Activated CD8-positive, alpha-beta memory T cell treated with anti-CD3 and anti-CD28 coated beads, Interleukin-2, amount 10 ng/mL, durations not matched to agents 7 days and 5 days (primary cell): ENCODE data around the gene TSPAN9. TPM values are rescaled to one million over a fixed set of nuclear protein-coding genes. Genes with fewer than 3 reads are reported as not detected.

Source experiments
- ATAC-seq: fragments of 150-1000 bp; cut with Tn5 transposase; one replicate; pipeline ENCODE4 v1.10.0; 2021; ENCODE audit warnings: moderate library complexity
- CTCF ChIA-PET: fragments of 350-600 bp; sonication (Branson Sonifier 250); formaldehyde crosslinking; loops from one replicate; lab custom pipeline; 2021; ENCODE audit warnings: antibody characterized with exemption; lab: Charles Lee
- DNase-seq: peaks from one replicate; pipeline ENCODE4 v3.0.0-alpha.2; 2020
- H3K27ac Mint-ChIP-seq: one replicate; pipeline ENCODE4 v1.8.0; 2021; ENCODE audit warnings: mild to moderate bottlenecking, mixed read lengths
- H3K27me3 Mint-ChIP-seq: one replicate; pipeline ENCODE4 v1.8.0; 2021; ENCODE audit warnings: mixed read lengths
- H3K36me3 Mint-ChIP-seq: one replicate; pipeline ENCODE4 v1.8.0; 2021; ENCODE audit warnings: mild to moderate bottlenecking, mixed read lengths
- H3K4me1 Mint-ChIP-seq: one replicate; pipeline ENCODE4 v1.8.0; 2021; ENCODE audit warnings: mixed read lengths
- H3K4me3 Mint-ChIP-seq: one replicate; pipeline ENCODE4 v1.8.0; 2021; ENCODE audit warnings: mild to moderate bottlenecking, moderate library complexity, mixed read lengths
- H3K9me3 Mint-ChIP-seq: one replicate; pipeline ENCODE4 v1.8.0; 2022; ENCODE audit warnings: low read depth, mixed read lengths
- total RNA-seq, 2 experiments: library from RNA; stranded (reverse); gene quantifications; one replicate each; pipeline ENCODE4 v1.2.3, GENCODE V29; 2021

TSPAN9 gene
- total RNA-seq, 2 experiments from 2014 or later: not detected

DNA sequence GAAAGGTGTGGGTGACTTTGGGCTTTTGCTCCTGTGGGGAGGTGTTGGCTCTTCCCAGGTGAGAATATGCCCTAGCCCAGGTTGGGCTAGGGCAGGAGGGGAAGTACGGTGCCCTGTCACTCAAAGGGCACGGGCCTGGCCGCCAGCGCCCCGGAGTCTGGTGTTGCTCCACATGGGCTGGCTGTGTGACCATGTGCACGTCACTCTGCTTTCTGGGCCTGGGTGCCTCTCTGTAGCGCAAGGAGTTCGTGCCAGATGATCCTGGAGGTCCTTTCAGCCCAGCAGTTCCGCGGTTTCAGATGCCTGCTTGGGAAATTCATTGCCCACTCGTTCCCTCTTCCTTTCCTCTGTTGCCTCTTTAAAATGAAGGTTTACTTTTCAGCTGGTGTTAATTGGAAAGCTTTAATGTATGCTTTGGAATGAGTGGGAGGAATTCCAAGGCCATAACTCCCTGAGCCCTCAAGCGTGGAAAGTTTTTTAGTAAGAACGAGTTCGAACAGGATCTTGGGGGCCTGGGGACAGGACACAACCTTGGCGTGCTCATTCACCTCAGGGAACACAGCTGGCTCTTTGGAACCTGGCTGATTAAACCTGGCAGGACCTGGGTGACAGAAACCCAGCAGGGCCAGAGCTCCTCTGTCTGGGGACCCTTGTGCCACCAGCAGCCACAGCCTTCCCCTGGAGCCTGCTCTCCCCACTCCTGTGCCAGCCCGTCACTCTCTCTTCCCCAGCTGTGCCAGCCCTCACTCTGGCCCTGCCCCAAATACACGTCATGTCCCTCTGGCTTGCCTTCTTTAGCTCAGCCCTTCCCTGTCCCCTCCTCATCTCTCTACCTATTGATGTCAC is 42.8 kb downstream of the TSPAN9 start:
- H3K9me3 Mint-ChIP-seq: no peaks in the 10 kb centered on the region
- H3K4me3 Mint-ChIP-seq: no peak overlapping the region
- H3K4me1 Mint-ChIP-seq: peaks cover 11% of the 10 kb centered on the region
- H3K36me3 Mint-ChIP-seq: no peaks in the 10 kb centered on the region
- DNase-seq (no peak), ATAC-seq (no peak)
- H3K27ac Mint-ChIP-seq: no peak overlapping the region
- H3K27me3 Mint-ChIP-seq: peaks cover 35% of the 10 kb centered on the region
- CTCF ChIA-PET: interaction anchor here (0.6 to 3.8 kb wide), 2 partner anchors 15 to 156 kb away, joined by 3 to 9 read pairs; no protein-coding TSS in a partner anchor

DNA sequence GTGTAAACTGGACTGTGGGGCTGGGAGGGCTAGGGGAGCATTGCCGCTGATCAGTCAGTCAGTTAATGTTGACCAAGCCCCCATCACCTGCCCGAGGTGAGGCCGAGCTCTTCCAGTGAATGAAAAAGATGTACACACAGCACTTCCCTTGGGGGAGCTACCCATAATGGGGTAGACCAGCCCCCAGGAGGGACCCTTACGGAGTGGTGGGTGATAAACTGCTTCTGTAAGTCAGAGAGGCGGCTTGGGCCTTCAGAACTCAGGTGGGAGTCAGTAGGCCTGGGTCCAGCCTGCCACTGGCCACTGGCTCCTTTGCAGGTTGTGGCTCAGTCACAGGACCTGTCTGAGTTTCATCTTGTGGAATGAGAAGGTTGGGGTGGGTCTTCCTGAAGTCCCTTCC is 43.5 kb downstream of the TSPAN9 start:
- H3K27ac Mint-ChIP-seq: no peak overlapping the region
- CTCF ChIA-PET: interaction anchor here (0.7 to 3.8 kb wide), 3 partner anchors 155 to 1092 kb away, joined by 3 to 9 read pairs (median 3); no protein-coding TSS in a partner anchor
- no peaks in the 10 kb centered on the region for H3K36me3 Mint-ChIP-seq

DNA sequence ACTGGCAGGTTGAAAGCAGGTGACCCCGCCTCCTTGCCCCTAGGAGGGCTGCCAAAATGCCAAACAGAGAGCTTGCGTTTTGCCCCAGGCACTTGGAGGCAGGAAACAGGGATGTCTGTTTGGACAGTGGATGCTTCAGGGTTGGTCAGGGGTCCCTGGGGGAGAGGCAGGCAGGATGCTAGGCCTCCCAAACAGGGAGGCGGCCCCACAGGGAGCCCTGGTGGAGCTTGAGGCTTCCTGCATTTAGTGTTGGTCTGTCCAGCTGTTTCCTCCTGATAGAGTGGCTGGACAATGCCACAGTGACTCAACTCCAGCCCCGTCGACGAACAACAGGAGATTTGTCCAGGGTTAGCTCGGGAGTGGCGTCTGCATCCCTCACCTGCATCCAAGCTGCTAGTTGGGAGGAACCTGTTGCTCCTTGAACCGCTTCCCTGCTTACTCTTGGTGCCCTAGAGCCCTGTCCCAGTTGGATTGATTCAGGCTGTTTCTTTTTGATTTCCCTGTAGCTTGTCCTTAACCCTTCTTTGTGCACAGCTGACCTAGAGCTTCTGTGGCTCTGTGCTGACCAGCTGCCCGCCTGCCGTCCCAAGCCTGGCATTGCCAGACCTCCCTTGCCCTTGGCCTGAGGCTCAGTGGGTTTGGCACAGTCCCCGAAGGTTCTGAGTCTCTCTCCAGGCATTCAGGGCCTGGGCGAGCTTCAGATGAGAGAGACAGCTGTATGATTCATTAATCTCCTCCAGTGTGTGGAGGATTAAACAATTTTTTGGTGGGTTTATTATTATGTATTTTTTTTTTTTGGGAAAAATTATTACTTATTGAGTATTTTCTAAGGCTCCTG is 45.9 kb downstream of the TSPAN9 start:
- no peak for ATAC-seq
- Mint-ChIP-seq H3K4me1 (peaks cover 11% of the 10 kb centered on the region), H3K27ac (no peak overlapping the region), H3K4me3 (no peak overlapping the region), H3K36me3 (no peaks in the 10 kb centered on the region), H3K9me3 (no peaks in the 10 kb centered on the region), H3K27me3 (peaks cover 28% of the 10 kb centered on the region)
- CTCF ChIA-PET: interaction anchor here (0.7 to 1.1 kb wide), 2 partner anchors 47 to 177 kb away, joined by 3 to 5 read pairs; no protein-coding TSS in a partner anchor
- no peak for DNase-seq

More for the DNA sequence above, 43.5 kb downstream of the TSPAN9 start:
- Mint-ChIP-seq H3K9me3 (no peaks in the 10 kb centered on the region), H3K4me3 (no peak overlapping the region), H3K27me3 (peaks cover 38% of the 10 kb centered on the region), H3K4me1 (peaks cover 11% of the 10 kb centered on the region)
- ATAC-seq: no peak
- DNase-seq: no peak

DNA sequence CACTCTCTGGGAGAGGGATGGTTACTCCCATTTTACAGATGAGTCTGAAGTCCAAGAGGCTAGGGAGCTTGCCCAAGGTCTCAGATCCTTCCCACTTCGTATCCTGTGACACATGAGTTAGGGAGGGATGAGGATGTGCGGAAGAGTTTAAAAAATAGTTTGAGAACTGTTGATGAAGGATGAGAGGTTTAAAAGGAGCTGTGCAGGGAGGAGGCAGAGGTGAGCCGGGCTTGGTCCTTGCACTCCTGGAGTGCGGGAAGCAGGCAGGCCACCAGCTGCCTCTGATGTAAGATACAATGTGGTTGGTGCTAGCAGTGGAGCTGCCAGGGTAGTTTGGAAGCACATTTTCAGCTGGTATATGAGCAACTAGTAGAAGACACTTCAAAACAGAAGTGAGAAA is 46.5 kb downstream of the TSPAN9 start:
- Mint-ChIP-seq H3K4me3 (no peak overlapping the region), H3K27ac (no peak overlapping the region), H3K9me3 (no peaks in the 10 kb centered on the region), H3K4me1 (peaks cover 11% of the 10 kb centered on the region), H3K36me3 (no peaks in the 10 kb centered on the region), H3K27me3 (peaks cover 31% of the 10 kb centered on the region)
- CTCF ChIA-PET: interaction anchor here (1.1 kb wide), 1 partner anchor 176 kb away, joined by 5 read pairs; no protein-coding TSS in a partner anchor
- DNase-seq: no peak
- no peak for ATAC-seq

DNA sequence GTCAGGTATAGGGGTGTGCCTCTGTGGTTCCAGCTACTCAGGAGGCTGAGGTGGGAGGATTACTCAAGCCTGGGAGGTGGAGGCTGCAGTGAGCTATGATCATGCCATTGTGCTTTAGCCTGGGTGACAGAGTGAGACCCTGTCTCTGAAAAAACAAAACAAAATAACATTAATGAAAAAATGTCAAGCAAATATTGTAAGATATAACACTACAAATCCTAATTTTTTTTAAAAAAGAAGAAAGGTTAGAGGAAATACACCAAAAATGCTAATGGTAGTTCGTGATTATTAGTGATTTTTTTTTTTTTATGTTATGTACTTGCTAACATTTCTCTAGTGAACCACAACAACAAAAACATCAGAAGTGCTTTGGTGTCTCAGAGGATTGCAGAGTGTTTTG is 47.7 kb downstream of the TSPAN9 start:
- no peak for DNase-seq
- H3K27me3 Mint-ChIP-seq: peaks cover 39% of the 10 kb centered on the region
- ATAC-seq: no peak
- H3K4me3 Mint-ChIP-seq: no peak overlapping the region
- CTCF ChIA-PET: no interaction called here
- H3K4me1 Mint-ChIP-seq: peaks cover 14% of the 10 kb centered on the region
- peaks cover 3% of the 10 kb centered on the region for H3K9me3 Mint-ChIP-seq
- H3K36me3 Mint-ChIP-seq: no peaks in the 10 kb centered on the region
- H3K27ac Mint-ChIP-seq: no peak overlapping the region

DNA sequence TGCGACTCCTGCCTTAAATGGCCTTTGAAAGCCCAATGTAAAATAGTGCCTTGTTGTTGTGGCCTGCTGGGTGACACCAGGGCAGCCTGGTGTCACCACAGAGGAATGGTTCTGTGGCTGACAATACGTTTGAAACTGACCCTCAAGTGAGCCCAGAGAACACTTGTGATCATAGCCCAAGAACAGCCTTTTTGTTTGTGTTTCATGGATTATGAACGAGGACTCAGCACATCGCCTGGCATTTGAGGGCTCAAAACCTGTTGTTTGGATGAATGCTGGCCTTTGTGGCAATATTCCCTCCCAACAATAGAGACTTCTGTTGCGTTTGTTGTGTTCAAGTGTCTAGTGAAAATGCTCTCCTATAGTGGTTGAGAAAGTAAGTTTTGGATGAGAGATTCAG is 48.5 kb downstream of the TSPAN9 start:
- CTCF ChIA-PET: no interaction called here
- ATAC-seq: no peak
- Mint-ChIP-seq H3K4me3 (no peak overlapping the region), H3K27me3 (peaks cover 46% of the 10 kb centered on the region), H3K27ac (no peak overlapping the region), H3K36me3 (no peaks in the 10 kb centered on the region), H3K4me1 (peaks cover 19% of the 10 kb centered on the region), H3K9me3 (peaks cover 3% of the 10 kb centered on the region)
- DNase-seq: no peak

DNA sequence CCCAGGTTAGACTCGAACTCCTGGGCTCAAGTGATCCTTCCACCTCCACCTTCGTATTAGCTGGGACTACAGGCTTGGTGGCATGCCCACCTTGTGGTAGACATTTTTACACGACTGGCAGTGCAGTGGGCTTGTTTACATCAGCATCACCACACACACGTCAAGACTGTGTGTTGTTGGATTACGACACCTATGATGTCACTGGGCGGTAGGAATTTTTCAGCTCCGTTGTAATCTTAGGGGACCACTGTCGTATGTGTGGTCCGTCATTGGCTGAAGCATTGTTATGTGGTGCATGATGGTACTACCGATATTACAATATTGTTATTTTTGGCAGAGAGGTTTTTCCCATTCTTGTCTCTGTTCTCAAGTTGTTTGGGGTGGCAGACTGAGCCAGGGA is 50.7 kb downstream of the TSPAN9 start:
- Mint-ChIP-seq H3K4me3 (no peak overlapping the region), H3K27ac (no peak overlapping the region), H3K9me3 (peaks cover 3% of the 10 kb centered on the region), H3K4me1 (peaks cover 19% of the 10 kb centered on the region), H3K36me3 (no peaks in the 10 kb centered on the region), H3K27me3 (peaks cover 59% of the 10 kb centered on the region)
- DNase-seq (no peak), ATAC-seq (no peak)
- CTCF ChIA-PET: no interaction called here

DNA sequence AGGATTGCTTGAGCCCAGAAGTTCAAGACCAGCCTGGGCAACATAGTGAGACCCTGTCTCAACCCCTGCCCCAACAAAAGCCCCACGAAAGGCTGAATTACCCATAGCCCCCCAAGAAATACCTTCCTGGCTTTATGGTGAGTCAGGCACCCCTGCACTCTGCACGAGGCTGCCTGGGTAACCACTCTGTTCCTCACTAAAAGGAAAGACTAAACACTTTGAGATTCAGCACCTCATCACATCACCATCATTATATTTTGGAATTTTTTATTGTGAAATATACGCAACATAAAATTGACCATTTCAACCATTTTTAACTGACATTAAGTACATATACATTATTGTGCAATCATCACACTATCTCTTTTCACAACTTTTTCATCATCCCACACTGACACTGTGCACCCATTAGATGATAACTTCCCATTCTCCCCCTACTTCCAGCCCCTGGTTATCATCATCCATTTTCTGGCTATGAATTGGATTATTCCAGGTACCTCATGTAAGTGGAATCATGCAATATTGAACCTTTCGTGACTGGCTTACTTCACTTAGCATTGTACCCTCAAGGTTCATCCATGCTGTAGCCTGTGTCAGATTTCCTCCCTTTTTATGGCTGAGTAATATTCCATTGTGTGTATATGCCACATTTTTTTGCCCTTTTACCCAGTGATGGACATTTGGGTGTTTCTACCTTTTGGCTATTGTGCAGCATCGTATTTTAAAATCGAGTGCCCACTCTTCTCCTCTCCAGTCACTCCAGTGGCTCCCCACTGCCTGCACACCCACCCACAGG is 51.5 kb downstream of the TSPAN9 start:
- peaks cover 55% of the 10 kb centered on the region for H3K27me3 Mint-ChIP-seq
- CTCF ChIA-PET: interaction anchor here (2.2 kb wide), 1 partner anchor 146 kb away, joined by 9 read pairs; no protein-coding TSS in a partner anchor
- H3K4me3 Mint-ChIP-seq: no peak overlapping the region
- H3K27ac Mint-ChIP-seq: no peak overlapping the region
- H3K9me3 Mint-ChIP-seq: peaks cover 3% of the 10 kb centered on the region
- H3K4me1 Mint-ChIP-seq: peaks cover 19% of the 10 kb centered on the region
- DNase-seq (no peak), ATAC-seq (no peak)
- H3K36me3 Mint-ChIP-seq: no peaks in the 10 kb centered on the region

DNA sequence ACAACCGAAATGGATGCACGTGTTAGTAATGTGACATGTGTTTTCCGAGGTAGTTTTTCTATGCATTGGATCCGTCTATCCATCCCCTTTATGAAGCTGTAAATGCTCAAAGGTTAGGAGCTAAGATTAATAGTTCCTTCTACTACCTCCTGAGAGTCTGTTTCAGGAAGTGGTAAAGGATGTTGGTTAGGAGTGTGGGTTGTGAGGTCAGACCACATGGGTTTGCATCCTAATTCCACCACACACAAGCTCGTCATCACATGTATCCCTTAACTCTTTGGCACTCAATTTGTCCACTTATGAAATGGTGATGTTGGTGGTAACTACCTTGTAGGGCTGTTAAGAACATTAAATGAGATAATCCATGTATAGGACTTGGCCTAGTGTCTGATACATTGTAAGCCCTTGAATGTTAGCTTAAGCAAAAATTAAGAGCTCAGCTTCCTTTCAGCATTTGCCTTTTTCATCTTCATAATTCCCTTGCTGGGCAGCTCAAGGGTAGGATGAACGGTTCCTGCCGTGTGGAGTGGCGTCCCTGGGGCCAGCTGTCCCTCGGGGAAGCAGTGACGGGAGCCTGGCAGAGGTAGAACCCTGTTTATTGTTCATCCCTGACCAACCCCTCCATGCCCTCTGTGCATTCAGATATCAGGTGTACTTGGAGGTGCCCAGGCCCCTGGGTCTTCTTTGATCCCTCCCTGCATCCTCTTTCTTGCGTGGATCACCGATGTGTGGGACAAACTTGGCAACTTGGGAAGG is 52.3 kb downstream of the TSPAN9 start:
- H3K27me3 Mint-ChIP-seq: peaks cover 54% of the 10 kb centered on the region
- CTCF ChIA-PET: interaction anchor here (2.2 kb wide), 1 partner anchor 146 kb away, joined by 9 read pairs; no protein-coding TSS in a partner anchor
- DNase-seq (peak; percentile 62), ATAC-seq (peak; percentile 39)
- no peak overlapping the region for H3K4me3 Mint-ChIP-seq
- peaks cover 3% of the 10 kb centered on the region for H3K9me3 Mint-ChIP-seq
- H3K4me1 Mint-ChIP-seq: peaks cover 19% of the 10 kb centered on the region
- H3K27ac Mint-ChIP-seq: peak overlapping the region; percentile 17
- H3K36me3 Mint-ChIP-seq: no peaks in the 10 kb centered on the region

DNA sequence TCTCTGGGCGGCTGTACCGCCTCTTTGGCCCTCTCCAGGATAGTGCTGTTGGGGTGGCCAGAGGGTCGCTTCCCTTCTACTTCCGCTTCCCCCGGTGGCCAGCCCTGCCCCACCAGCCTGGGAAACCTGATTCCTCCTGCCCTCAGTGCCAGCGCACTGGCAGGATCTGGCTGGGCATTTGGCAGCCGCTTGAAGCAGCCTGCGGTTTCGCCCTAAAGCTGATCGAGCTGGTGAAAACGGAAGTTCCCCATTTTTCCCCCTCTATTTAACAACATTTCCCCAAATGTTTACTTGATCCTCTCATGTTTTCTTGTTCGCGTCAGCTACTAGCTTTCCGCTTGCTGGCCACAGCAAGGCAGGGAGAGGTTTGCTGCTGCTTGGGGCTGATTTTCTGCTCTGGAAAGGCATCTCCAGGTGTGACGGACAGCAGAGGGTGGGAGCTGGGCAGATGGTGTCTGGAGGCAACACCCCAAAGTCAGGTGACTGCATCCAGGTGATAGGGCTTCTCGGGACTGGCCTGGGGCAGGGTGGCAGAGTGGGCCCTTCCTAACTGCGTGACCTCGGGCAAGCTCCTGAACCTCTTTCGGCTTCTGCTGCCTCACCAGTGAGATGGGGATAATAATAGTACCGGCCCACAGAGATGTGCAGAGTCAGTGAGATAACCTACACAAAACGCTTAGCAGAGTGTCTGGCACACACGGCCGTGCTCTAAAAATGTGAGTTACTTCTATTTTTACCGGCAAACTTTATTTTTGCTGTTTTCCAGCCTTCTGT is 53.1 kb downstream of the TSPAN9 start:
- Mint-ChIP-seq H3K27me3 (peaks cover 54% of the 10 kb centered on the region), H3K4me1 (peaks cover 19% of the 10 kb centered on the region), H3K9me3 (peaks cover 3% of the 10 kb centered on the region), H3K4me3 (no peak overlapping the region), H3K27ac (no peak overlapping the region), H3K36me3 (no peaks in the 10 kb centered on the region)
- ATAC-seq (no peak), DNase-seq (no peak)
- CTCF ChIA-PET: interaction anchor here (2.2 kb wide), 1 partner anchor 145 kb away, joined by 9 read pairs; no protein-coding TSS in a partner anchor

DNA sequence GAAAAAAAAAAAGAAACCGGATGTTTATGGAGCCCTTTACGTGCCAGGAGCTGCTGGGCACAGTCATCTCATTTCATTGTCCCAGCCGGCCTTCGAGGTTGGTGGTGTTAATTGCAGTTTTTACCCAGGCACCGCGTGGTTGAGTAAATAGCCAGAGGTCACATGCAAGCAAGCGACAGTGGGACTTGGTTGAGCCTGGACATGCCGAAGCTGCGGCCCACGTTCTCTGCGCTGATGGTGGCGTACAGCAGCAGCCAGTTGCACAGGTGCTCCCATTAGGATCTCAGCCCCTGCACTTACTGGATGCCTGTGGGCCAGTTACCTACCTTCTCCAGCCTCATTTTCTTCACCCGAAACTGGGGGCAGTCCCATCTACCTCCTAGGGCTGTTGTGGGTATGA is 54.0 kb downstream of the TSPAN9 start:
- H3K27me3 Mint-ChIP-seq: peaks cover 49% of the 10 kb centered on the region

More for the DNA sequence above, 54.0 kb downstream of the TSPAN9 start:
- H3K4me3 Mint-ChIP-seq: no peak overlapping the region
- H3K9me3 Mint-ChIP-seq: peaks cover 3% of the 10 kb centered on the region
- DNase-seq (no peak), ATAC-seq (no peak)
- peaks cover 19% of the 10 kb centered on the region for H3K4me1 Mint-ChIP-seq
- H3K27ac Mint-ChIP-seq: no peak overlapping the region
- CTCF ChIA-PET: interaction anchor here (2.2 kb wide), 1 partner anchor 144 kb away, joined by 9 read pairs; no protein-coding TSS in a partner anchor
- H3K36me3 Mint-ChIP-seq: no peaks in the 10 kb centered on the region
